ENCODE data around the gene NCK2.

DNA sequence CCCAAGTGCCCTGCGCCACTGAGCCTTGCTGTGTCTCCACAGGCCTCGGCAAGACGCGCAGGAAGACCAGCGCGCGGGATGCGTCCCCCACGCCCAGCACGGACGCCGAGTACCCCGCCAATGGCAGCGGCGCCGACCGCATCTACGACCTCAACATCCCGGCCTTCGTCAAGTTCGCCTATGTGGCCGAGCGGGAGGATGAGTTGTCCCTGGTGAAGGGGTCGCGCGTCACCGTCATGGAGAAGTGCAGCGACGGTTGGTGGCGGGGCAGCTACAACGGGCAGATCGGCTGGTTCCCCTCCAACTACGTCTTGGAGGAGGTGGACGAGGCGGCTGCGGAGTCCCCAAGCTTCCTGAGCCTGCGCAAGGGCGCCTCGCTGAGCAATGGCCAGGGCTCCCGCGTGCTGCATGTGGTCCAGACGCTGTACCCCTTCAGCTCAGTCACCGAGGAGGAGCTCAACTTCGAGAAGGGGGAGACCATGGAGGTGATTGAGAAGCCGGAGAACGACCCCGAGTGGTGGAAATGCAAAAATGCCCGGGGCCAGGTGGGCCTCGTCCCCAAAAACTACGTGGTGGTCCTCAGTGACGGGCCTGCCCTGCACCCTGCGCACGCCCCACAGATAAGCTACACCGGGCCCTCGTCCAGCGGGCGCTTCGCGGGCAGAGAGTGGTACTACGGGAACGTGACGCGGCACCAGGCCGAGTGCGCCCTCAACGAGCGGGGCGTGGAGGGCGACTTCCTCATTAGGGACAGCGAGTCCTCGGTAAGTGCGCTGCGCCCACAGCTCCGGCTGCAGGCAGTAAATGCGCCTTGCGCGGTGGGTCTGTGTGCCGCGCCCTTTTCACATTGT is 136.8 kb downstream of the NCK2 start:
- TF ChIP-seq HDAC1 (IDR thresholded peaks at IDR 0.05): no peak
- no peak for TF ChIP-seq ZNF232 (CRISPR knock-in tag; IDR thresholded peaks at IDR 0.05)
- TF ChIP-seq SREBF1 (IDR thresholded peaks at IDR 0.05; ENCODE audit: borderline replicate concordance, low read depth, low read length): no peak
- TF ChIP-seq ZNF347 (CRISPR knock-in tag; IDR thresholded peaks at IDR 0.05; ENCODE audit: low read depth): no peak
- no peak for TF ChIP-seq POLR2AphosphoS5 (IDR thresholded peaks at IDR 0.05; ENCODE audit: control insufficient read depth, insufficient read depth, low read depth, low read length)
- no peak for TF ChIP-seq ZNF274 (IDR thresholded peaks at IDR 0.05; ENCODE audit: borderline replicate concordance, low read depth, low read length)
- TF ChIP-seq HCFC1 (IDR thresholded peaks at IDR 0.05; ENCODE audit: low read depth, low read length): no peak
- no peak for TF ChIP-seq NFIC (IDR thresholded peaks at IDR 0.05)
- no peak for TF ChIP-seq MAZ (CRISPR knock-in tag; conservative IDR thresholded peaks at IDR 0.05 in 1 of 2, IDR thresholded peaks at IDR 0.05 in 1 of 2)
- no peak for TF ChIP-seq HNRNPLL (IDR thresholded peaks at IDR 0.05; ENCODE audit: low read depth, low read length, poor library complexity, severe bottlenecking)
- no peak for TF ChIP-seq CAMTA2 (CRISPR knock-in tag; conservative IDR thresholded peaks at IDR 0.05)
- TF ChIP-seq MAFK (IDR thresholded peaks at IDR 0.05; ENCODE audit: low read length): no peak

Data from K562 (cell line).